ENCODE measurements around the gene LIN28B.
"Not testable (repeated sequence)": the region's sequence is repeated elsewhere in the genome, so short reads cannot be mapped to it uniquely, and the experiment has no call there.

LIN28B gene

GRCh38 chr6:104955927-104956730 is 778 bp upstream of the LIN28B start:
- peak; percentile 41 for DNase-seq

- DNase-seq = peak; percentile 35
Observed at GRCh38 chr6:104957301-104958177, 632 bp downstream of the LIN28B start.

- peak; percentile 48 for DNase-seq
Observed at GRCh38 chr6:104958178-104959025, 1.5 kb downstream of the LIN28B start.

- peak; percentile 15 for DNase-seq
Observed at GRCh38 chr6:104959026-104959858, 2.3 kb downstream of the LIN28B start.

GRCh38 chr6:104969108-104969507 is 12.2 kb downstream of the LIN28B start:
- DNase-seq = no peak

- DNase-seq = no peak
Observed at GRCh38 chr6:104969785-104970581, 13.1 kb downstream of the LIN28B start.

GRCh38 chr6:104973404-104973803 is 16.5 kb downstream of the LIN28B start:
- no peak for DNase-seq

- DNase-seq = no peak
Observed at GRCh38 chr6:104983296-104983695, 26.4 kb downstream of the LIN28B start.

GRCh38 chr6:104983776-104984175 is 26.9 kb downstream of the LIN28B start:
- DNase-seq = no peak

GRCh38 chr6:104984831-104985230 is 27.9 kb downstream of the LIN28B start:
- no peak for DNase-seq

GRCh38 chr6:104985875-104986274 is 29.0 kb downstream of the LIN28B start:
- not testable (repeated sequence) for DNase-seq

- DNase-seq = no peak
Observed at GRCh38 chr6:104986625-104987024, 29.7 kb downstream of the LIN28B start.

- no peak for DNase-seq
Observed at GRCh38 chr6:104987218-104987617, 30.3 kb downstream of the LIN28B start.

GRCh38 chr6:104990085-104990484 is 33.2 kb downstream of the LIN28B start:
- DNase-seq = no peak

- not testable (repeated sequence) for DNase-seq
Observed at GRCh38 chr6:104991062-104991461, 34.2 kb downstream of the LIN28B start.

GRCh38 chr6:104993576-104993975 is 36.7 kb downstream of the LIN28B start:
- DNase-seq = not testable (repeated sequence)

- no peak for DNase-seq
Observed at GRCh38 chr6:104995989-104996617, 39.2 kb downstream of the LIN28B start.

GRCh38 chr6:105001063-105001462 is 44.2 kb downstream of the LIN28B start:
- no peak for DNase-seq

- DNase-seq = no peak
Observed at GRCh38 chr6:105001906-105002305, 45.0 kb downstream of the LIN28B start.

- DNase-seq = no peak
Observed at GRCh38 chr6:105005451-105005850, 48.5 kb downstream of the LIN28B start.
